ENCODE data around the gene COL5A2. TPM values are rescaled to one million over a fixed set of nuclear protein-coding genes. Genes with fewer than 3 reads are reported as not detected.
A peak's percentile ranks its signal among the peaks of the same experiment; 100 is the strongest.

Gene COL5A2
- total RNA-seq, 4 donors from 2014 or later, result 16.1 to 62.8 (median 33.1) TPM

DNA sequence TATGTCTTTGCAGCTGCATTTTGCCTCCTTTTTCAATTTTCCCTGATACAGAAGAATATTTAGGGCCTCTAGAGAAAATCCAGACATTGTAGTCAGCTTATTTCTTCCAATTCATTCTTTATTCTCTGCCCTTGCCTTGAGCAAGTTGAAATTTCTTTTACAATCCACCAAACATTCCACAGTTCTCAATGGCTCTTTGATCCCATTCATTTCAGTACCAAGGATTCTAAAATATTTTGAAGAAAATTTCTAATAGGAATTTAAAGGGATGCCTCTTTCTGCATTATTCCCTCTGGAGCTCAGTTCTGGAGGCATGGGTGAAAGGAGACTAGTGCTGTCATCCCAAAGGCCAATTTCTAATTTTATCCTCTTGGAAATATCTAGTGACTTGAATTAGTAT is 61.2 kb downstream of the COL5A2 start:
- no peaks in the 10 kb centered on the region for H3K27me3 ChIP-seq
- no peak overlapping the region for H3K27ac ChIP-seq
- in situ Hi-C loops (cut with MboI; ENCODE audit: low pct_ligation_motif_present in 1 of 4, low pct_unique_long_range_greater_than_20kb in 1 of 4, low sequenced_read_pairs in 3 of 4) (loop anchor here in 1 of 4 donors (25.0 kb wide), 1 partner anchor 294 kb away; no protein-coding TSS in a partner anchor), intact Hi-C loops (cut with DNase I; ENCODE audit: low total_unique reads) (no loop called here)
- no peak for TF ChIP-seq EP300 (IDR thresholded peaks at IDR 0.05; ENCODE audit: low read depth)
- TF ChIP-seq, protein P1, sequence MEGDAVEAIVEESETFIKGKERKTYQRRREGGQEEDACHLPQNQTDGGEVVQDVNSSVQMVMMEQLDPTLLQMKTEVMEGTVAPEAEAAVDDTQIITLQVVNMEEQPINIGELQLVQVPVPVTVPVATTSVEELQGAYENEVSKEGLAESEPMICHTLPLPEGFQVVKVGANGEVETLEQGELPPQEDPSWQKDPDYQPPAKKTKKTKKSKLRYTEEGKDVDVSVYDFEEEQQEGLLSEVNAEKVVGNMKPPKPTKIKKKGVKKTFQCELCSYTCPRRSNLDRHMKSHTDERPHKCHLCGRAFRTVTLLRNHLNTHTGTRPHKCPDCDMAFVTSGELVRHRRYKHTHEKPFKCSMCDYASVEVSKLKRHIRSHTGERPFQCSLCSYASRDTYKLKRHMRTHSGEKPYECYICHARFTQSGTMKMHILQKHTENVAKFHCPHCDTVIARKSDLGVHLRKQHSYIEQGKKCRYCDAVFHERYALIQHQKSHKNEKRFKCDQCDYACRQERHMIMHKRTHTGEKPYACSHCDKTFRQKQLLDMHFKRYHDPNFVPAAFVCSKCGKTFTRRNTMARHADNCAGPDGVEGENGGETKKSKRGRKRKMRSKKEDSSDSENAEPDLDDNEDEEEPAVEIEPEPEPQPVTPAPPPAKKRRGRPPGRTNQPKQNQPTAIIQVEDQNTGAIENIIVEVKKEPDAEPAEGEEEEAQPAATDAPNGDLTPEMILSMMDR (IDR thresholded peaks at IDR 0.05), result no peak
- no peak for TF ChIP-seq POLR2A (IDR thresholded peaks at IDR 0.05)
- no peak for TF ChIP-seq POLR2AphosphoS5 (IDR thresholded peaks at IDR 0.05)
- peaks cover 0 to 3% (median 0%) of the 10 kb centered on the region in 4 donors for H3K36me3 ChIP-seq
- DNase-seq, result no peak
- H3K4me3 ChIP-seq, result no peak overlapping the region
- H3K4me1 ChIP-seq, result peaks cover 0 to 4% (median 0%) of the 10 kb centered on the region in 4 donors
- no peaks in the 10 kb centered on the region for H3K9me3 ChIP-seq

DNA sequence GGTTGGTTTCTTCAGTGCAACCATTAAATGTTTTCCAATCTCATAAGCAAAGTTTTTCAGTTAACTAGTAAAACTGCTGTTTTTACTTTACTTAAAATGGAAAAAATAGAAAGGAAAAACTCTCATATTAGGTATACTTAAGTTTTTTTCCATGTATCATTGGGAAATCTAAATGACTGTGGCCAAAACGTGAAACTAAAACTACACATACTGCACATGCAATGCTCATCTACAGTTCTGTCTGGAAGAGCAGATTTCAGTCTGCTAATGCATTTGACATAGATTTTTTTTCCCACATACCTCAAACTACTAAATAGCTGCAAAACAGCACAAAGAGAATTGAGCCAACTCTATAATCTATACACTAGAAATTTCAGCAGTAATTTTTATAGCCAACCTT is 62.6 kb downstream of the COL5A2 start:
- Histone ChIP-seq H3K36me3 (peaks cover 0 to 3% (median 0%) of the 10 kb centered on the region in 4 donors), H3K4me1 (peaks cover 0 to 4% (median 0%) of the 10 kb centered on the region in 4 donors), H3K9me3 (no peaks in the 10 kb centered on the region), H3K27me3 (no peaks in the 10 kb centered on the region), H3K27ac (no peak overlapping the region), H3K4me3 (no peak overlapping the region)
- in situ Hi-C loops (cut with MboI; ENCODE audit: low pct_ligation_motif_present in 1 of 4, low pct_unique_long_range_greater_than_20kb in 1 of 4, low sequenced_read_pairs in 3 of 4) (loop anchor here in 1 of 4 donors (25.0 kb wide), 1 partner anchor 295 kb away; no protein-coding TSS in a partner anchor), intact Hi-C loops (cut with DNase I; ENCODE audit: low total_unique reads) (no loop called here)
- TF ChIP-seq POLR2A (IDR thresholded peaks at IDR 0.05) (no peak), POLR2AphosphoS5 (IDR thresholded peaks at IDR 0.05) (no peak), EP300 (IDR thresholded peaks at IDR 0.05; ENCODE audit: low read depth) (no peak)
- DNase-seq, result no peak
- WGBS, 2 donors (ENCODE audit: low coverage in 1 of 2), result 35 to 45% methylated on average over 1 of the region's 1 CpG

DNA sequence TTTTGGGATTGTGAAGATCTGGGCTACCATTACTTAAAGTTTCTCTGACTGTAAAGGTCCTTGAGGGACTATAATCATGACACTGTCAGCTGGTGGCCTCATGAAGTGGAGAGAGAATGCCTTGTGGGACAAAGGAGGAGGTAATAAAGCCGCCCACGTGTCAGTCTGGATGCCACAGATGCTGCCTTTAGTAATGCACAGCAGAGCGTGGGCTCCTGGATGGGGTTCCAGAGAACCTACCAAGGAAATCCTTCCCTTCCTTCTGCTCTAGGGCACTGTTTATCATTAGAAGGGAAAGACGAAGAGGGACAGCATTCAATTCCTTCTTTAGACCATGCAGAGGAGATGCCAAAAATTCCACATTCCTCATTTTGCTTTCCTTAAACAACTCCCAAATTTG is 63.5 kb downstream of the COL5A2 start:
- H3K27ac ChIP-seq, result peak overlapping the region in 1 of 4 donors; percentile 26
- intact Hi-C loops (cut with DNase I; ENCODE audit: low total_unique reads) (no loop called here), in situ Hi-C loops (cut with MboI; ENCODE audit: low pct_ligation_motif_present in 1 of 4, low pct_unique_long_range_greater_than_20kb in 1 of 4, low sequenced_read_pairs in 3 of 4) (loop anchor here in 1 of 4 donors (25.0 kb wide), 1 partner anchor 296 kb away; no protein-coding TSS in a partner anchor)
- H3K4me1 ChIP-seq, result peaks cover 0 to 4% (median 0%) of the 10 kb centered on the region in 4 donors
- TF ChIP-seq, protein P1 (IDR thresholded peaks at IDR 0.05), result no peak
- TF ChIP-seq POLR2AphosphoS5 (IDR thresholded peaks at IDR 0.05) (no peak), POLR2A (IDR thresholded peaks at IDR 0.05) (no peak)
- DNase-seq, result no peak
- no peaks in the 10 kb centered on the region for H3K27me3 ChIP-seq
- no peak overlapping the region for H3K4me3 ChIP-seq
- peaks cover 0 to 3% (median 0%) of the 10 kb centered on the region in 4 donors for H3K36me3 ChIP-seq
- 50 to 59% methylated on average over 2 to 4 of the region's 4 CpGs for WGBS, 2 donors (ENCODE audit: low coverage in 1 of 2)
- H3K9me3 ChIP-seq, result no peaks in the 10 kb centered on the region

DNA sequence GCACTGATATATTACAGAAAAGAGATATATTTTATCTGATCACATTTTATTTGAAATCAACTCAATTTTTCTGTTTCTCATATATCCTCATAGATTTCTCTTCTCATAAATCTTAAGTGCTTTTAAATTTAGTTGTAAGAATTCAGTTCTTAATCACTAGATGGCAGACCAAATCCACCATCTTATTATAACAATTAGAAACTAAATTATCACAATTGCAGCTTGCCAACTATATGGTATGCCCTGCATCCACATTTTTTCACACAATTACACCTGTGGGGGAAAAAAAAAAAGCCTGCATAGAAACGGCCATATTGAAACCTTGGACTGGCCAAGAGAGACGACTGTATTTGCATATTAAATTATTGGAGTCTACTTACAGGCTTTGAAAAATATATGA is 64.4 kb downstream of the COL5A2 start:
- Histone ChIP-seq H3K27ac (no peak overlapping the region), H3K4me1 (peaks cover 0 to 4% (median 0%) of the 10 kb centered on the region in 4 donors), H3K4me3 (no peak overlapping the region), H3K36me3 (peaks cover 0 to 3% (median 0%) of the 10 kb centered on the region in 4 donors), H3K27me3 (no peaks in the 10 kb centered on the region), H3K9me3 (no peaks in the 10 kb centered on the region)
- no peak for DNase-seq
- in situ Hi-C loops (cut with MboI; ENCODE audit: low pct_ligation_motif_present in 1 of 4, low pct_unique_long_range_greater_than_20kb in 1 of 4, low sequenced_read_pairs in 3 of 4) (loop anchor here in 1 of 4 donors (25.0 kb wide), 1 partner anchor 297 kb away; no protein-coding TSS in a partner anchor), intact Hi-C loops (cut with DNase I; ENCODE audit: low total_unique reads) (no loop called here)
- no peak for TF ChIP-seq POLR2AphosphoS5 (IDR thresholded peaks at IDR 0.05)
- no peak for TF ChIP-seq POLR2A (IDR thresholded peaks at IDR 0.05)
- TF ChIP-seq, protein P1 (IDR thresholded peaks at IDR 0.05), result no peak
- WGBS, 2 donors (ENCODE audit: low coverage in 1 of 2), result 38 to 58% methylated on average over 2 of the region's 2 CpGs

DNA sequence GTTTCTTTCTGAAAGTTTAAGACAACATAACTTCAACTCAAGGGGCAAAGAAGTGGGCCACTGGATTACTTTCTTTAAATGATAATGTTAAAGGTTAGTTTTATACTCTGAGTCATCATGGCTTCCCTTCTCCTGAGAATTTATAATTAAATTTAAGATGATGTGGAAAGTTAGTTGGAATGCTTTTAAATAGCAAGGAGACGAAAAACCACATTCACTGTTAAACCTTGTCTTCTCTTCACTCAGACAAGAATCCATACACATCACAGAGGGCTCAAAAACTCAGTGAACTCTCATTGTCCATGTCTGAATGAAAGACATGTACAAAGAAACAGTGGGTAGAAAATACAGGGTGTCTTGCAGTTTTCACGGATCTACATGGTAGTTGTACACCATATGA is 65.6 kb downstream of the COL5A2 start:
- Histone ChIP-seq H3K4me1 (peaks cover 0 to 4% (median 0%) of the 10 kb centered on the region in 4 donors), H3K9me3 (no peaks in the 10 kb centered on the region), H3K27me3 (no peaks in the 10 kb centered on the region), H3K36me3 (peaks cover 0 to under 1% (median 0%) of the 10 kb centered on the region in 4 donors), H3K27ac (no peak overlapping the region), H3K4me3 (no peak overlapping the region)
- DNase-seq, result no peak
- 60 to 68% methylated on average over 2 of the region's 2 CpGs for WGBS, 2 donors (ENCODE audit: low coverage in 1 of 2)
- intact Hi-C loops (cut with DNase I; ENCODE audit: low total_unique reads) (no loop called here), in situ Hi-C loops (cut with MboI; ENCODE audit: low pct_ligation_motif_present in 1 of 4, low pct_unique_long_range_greater_than_20kb in 1 of 4, low sequenced_read_pairs in 3 of 4) (loop anchor here in 1 of 4 donors (25.0 kb wide), 1 partner anchor 298 kb away; no protein-coding TSS in a partner anchor)
- TF ChIP-seq EP300 (IDR thresholded peaks at IDR 0.05; ENCODE audit: low read depth) (no peak), POLR2A (IDR thresholded peaks at IDR 0.05) (no peak), POLR2AphosphoS5 (IDR thresholded peaks at IDR 0.05) (no peak)
- TF ChIP-seq, protein P1 (IDR thresholded peaks at IDR 0.05), result no peak
